22Rv1 (cell line): ENCODE data around the gene RASSF5.

Experiments used
- ZFX ChIP-seq: fragments of 450-650 bp; IDR thresholded peaks from 2 replicates; pipeline ENCODE4 v1.6.1; 2017; ENCODE audit warnings: antibody characterized with exemption, borderline replicate concordance
- TF ChIP-seq, protein P1 (sequence below): fragments of 450-650 bp; IDR thresholded peaks from 2 replicates; pipeline ENCODE4 v1.5.1; 2017; ENCODE audit warnings: mild to moderate bottlenecking

DNA sequence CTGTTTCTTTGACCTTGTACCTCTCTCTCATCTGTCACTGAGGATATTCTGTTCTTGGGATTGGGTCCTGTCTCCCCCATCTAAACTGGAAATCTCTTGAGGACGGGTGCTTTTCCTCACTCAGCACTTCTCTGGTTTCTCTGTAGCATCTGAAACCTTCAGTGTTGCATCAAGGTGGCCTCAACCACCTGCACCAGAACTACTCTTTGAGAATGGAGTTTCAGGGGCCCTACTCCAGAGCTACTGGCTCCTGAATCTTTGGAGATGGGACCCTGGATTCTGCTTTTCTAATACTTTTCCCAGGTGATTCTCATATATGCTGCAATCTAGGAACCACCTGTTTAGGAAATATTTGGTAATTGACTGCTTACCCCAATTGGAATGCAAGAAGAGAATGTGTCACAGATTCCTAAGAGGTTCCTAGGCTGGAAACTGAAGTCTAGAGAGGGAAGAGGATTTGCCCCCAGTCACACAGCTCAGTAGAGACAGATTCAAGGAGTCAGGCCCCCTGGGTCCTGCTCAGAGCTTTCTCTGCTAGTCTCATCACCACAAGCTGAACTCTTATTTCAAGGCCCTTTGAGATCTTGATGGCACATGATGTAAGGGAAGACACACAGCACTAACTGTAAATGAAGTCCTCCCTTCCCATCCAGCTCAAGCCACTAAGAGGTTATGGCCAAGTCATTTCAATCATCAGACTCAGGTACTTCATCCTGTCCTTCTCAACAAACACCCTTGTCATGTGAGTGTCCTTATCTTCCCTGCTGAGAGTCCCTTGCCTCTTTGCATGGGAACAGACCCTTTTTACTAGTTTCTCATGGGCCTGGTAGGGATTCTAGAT is 56.3 kb downstream of the RASSF5 start:
- TF ChIP-seq, protein P1, sequence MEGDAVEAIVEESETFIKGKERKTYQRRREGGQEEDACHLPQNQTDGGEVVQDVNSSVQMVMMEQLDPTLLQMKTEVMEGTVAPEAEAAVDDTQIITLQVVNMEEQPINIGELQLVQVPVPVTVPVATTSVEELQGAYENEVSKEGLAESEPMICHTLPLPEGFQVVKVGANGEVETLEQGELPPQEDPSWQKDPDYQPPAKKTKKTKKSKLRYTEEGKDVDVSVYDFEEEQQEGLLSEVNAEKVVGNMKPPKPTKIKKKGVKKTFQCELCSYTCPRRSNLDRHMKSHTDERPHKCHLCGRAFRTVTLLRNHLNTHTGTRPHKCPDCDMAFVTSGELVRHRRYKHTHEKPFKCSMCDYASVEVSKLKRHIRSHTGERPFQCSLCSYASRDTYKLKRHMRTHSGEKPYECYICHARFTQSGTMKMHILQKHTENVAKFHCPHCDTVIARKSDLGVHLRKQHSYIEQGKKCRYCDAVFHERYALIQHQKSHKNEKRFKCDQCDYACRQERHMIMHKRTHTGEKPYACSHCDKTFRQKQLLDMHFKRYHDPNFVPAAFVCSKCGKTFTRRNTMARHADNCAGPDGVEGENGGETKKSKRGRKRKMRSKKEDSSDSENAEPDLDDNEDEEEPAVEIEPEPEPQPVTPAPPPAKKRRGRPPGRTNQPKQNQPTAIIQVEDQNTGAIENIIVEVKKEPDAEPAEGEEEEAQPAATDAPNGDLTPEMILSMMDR = no peak
- TF ChIP-seq ZFX = no peak
